K562 (cell line): ENCODE data around the gene SERPINA6. TPM values are rescaled to one million over a fixed set of nuclear protein-coding genes. Genes with fewer than 3 reads are reported as not detected.

Experiments
- ATAC-seq: fragments of 200-7000 bp; cut with Tn5 transposase; 3 replicates; pipeline ENCODE4 v1.9.1; 2020; ENCODE audit warnings: moderate library complexity
- BruUV-seq: library from RNA; stranded (reverse); fragments of 400-500 nt; replicated peaks from 2 replicates; lab custom pipeline; 2021; lab: Mats Ljungman, UMichigan
- CTCF ChIA-PET: fragments of 300-600 bp; formaldehyde crosslinking; extraction: SDS; loops from one replicate; lab custom pipeline; 2021; ENCODE audit warnings: low intra/inter-chr PET ratio; lab: Yijun Ruan, JAX
- POLR2A ChIA-PET: fragments of 300-600, 350-650 bp; sonication (Branson Sonifier 250); formaldehyde crosslinking; extraction: SDS; loops from one replicate; lab custom pipeline; 2021; ENCODE audit warnings: antibody characterized with exemption, inconsistent platforms; lab: Yijun Ruan, JAX
- DNase-seq, 4 experiments: peaks; one replicate each; pipeline versions ENCODE4 v3.0.0 to v3.0.0-alpha.2; 2011 to 2018; ENCODE audit warnings: low spot score in 3 of 4, mixed read lengths in 3 of 4; ENCODE audit errors: extremely low read depth in 1 of 4
- FAIRE-seq: peaks from 2 replicates; lab custom pipeline; 2011; peaks lifted over from hg19 to GRCh38; lab: Jason Lieb, UNC
- H2AFZ ChIP-seq: 2 replicates; pipeline ENCODE4 v1.6.0; 2011; ENCODE audit warnings: low read depth, low read length, control low read depth, inconsistent platforms
- H3K27ac ChIP-seq: fragments of 200-600 bp; 3 replicates; pipeline ENCODE4 v1.8.0; 2011; ENCODE audit warnings: low read depth, mild to moderate bottlenecking, control low read depth, inconsistent platforms, low read length, moderate library complexity, mixed read lengths; ENCODE audit errors: extremely low read depth
- H3K27me3 ChIP-seq, 2 experiments: fragments of 300-600 bp in 1 of 2; 2 replicates in 1 of 2; 3 replicates in 1 of 2; pipeline versions ENCODE4 v1.6.0 to v1.8.0; 2011; ENCODE audit warnings: inconsistent platforms in 2 of 2, low read length in 2 of 2, mild to moderate bottlenecking in 1 of 2, mixed read lengths in 1 of 2, moderate library complexity in 1 of 2; ENCODE audit not compliant: control insufficient read depth in 2 of 2, insufficient read depth in 2 of 2
- H3K36me3 ChIP-seq: fragments of 300-600 bp; 3 replicates; pipeline ENCODE4 v1.8.0; 2011; ENCODE audit warnings: mild to moderate bottlenecking, low read length, inconsistent platforms; ENCODE audit not compliant: control insufficient read depth, insufficient read depth
- H3K4me1 ChIP-seq, 2 experiments: fragments of 200-600 bp in 1 of 2; replicated peaks in 1 of 2; 2 replicates in 1 of 2; 3 replicates in 1 of 2; pipeline versions ENCODE4 v1.5.1 to v1.8.0; 2011; ENCODE audit warnings: inconsistent platforms in 2 of 2, low read length in 2 of 2, mild to moderate bottlenecking in 1 of 2, mixed read lengths in 1 of 2, moderate library complexity in 1 of 2; ENCODE audit not compliant: control insufficient read depth in 2 of 2, insufficient read depth in 2 of 2
- H3K4me2 ChIP-seq: 2 replicates; pipeline ENCODE4 v1.6.1; 2011; ENCODE audit warnings: low read length, control low read depth, inconsistent platforms, mixed read lengths; ENCODE audit not compliant: insufficient read depth
- H3K4me3 ChIP-seq: fragments of 200-600 bp; sonication (generic), shearing (Covaris generic); 2 replicates; pipeline ENCODE4 v1.5.1; 2016; ENCODE audit warnings: control low read depth, inconsistent platforms
- H3K79me2 ChIP-seq: fragments of 200-600 bp; 3 replicates; pipeline ENCODE4 v1.8.0; 2011; ENCODE audit warnings: low read length, inconsistent platforms; ENCODE audit not compliant: control insufficient read depth, insufficient read depth
- H3K9ac ChIP-seq, 2 experiments: 2 replicates each; pipeline versions ENCODE4 v1.6.0 to v1.6.1; 2011; ENCODE audit warnings: low read depth in 2 of 2, low read length in 2 of 2, control low read depth in 1 of 2, inconsistent platforms in 1 of 2, mild to moderate bottlenecking in 1 of 2, mixed read lengths in 1 of 2; ENCODE audit not compliant: insufficient read depth in 1 of 2
- H3K9me1 ChIP-seq: one replicate; pipeline ENCODE4 v1.6.0; 2011; ENCODE audit warnings: inconsistent platforms, mild to moderate bottlenecking, low read length, moderate library complexity; ENCODE audit not compliant: control insufficient read depth, insufficient read depth
- H3K9me3 ChIP-seq: replicated peaks from 2 replicates; pipeline ENCODE4 v1.5.1; 2011; ENCODE audit warnings: low read depth, low read length, inconsistent platforms; ENCODE audit not compliant: control insufficient read depth, insufficient read depth
- H4K20me1 ChIP-seq: replicated peaks from 2 replicates; pipeline ENCODE4 v1.6.1; 2011; ENCODE audit warnings: low read length, inconsistent platforms, mixed read lengths; ENCODE audit not compliant: control insufficient read depth, insufficient read depth
- ARID1B ChIP-seq: fragments of 450-650 bp; IDR thresholded peaks from 2 replicates; pipeline ENCODE4 v1.6.1; 2016; ENCODE audit warnings: antibody characterized with exemption, mild to moderate bottlenecking, inconsistent platforms
- HNRNPK ChIP-seq: fragments of 200-400 bp; formaldehyde crosslinking; IDR thresholded peaks from one replicate; pipeline ENCODE4 v1.6.1; 2018; ENCODE audit warnings: mild to moderate bottlenecking, low read depth, low read length; ENCODE audit not compliant: poor library complexity, severe bottlenecking
- NELFE ChIP-seq: IDR thresholded peaks from 2 replicates; pipeline ENCODE4 v1.6.1; 2011; ENCODE audit warnings: mild to moderate bottlenecking; ENCODE audit not compliant: insufficient read depth, insufficient read length
- POLR2H ChIP-seq: IDR thresholded peaks from 2 replicates; pipeline ENCODE4 v1.6.1; 2016; ENCODE audit warnings: missing genetic modification characterization, low read depth, mild to moderate bottlenecking, control low read depth, missing compliant biosample characterization, moderate library complexity
- PRPF4 ChIP-seq: fragments of 200-400 bp; formaldehyde crosslinking; IDR thresholded peaks from one replicate; pipeline ENCODE4 v1.6.1; 2017; ENCODE audit warnings: low read length, low read depth, mild to moderate bottlenecking; ENCODE audit not compliant: insufficient read depth, poor library complexity, severe bottlenecking
- RBM15 ChIP-seq: fragments of 200-400 bp; formaldehyde crosslinking; IDR thresholded peaks from 2 replicates; pipeline ENCODE4 v1.6.1; 2018; ENCODE audit warnings: mild to moderate bottlenecking, low read length, moderate library complexity; ENCODE audit not compliant: insufficient read depth
- SP1 ChIP-seq: sonication (generic); formaldehyde crosslinking; IDR thresholded peaks from 2 replicates; pipeline ENCODE4 v1.8.1; 2022; ENCODE audit warnings: mild to moderate bottlenecking, missing genetic modification reagents
- TAF7 ChIP-seq: fragments of 450-650 bp; IDR thresholded peaks from 2 replicates; pipeline ENCODE4 v1.6.1; 2016; ENCODE audit warnings: missing genetic modification characterization, missing compliant biosample characterization
- ZKSCAN8 ChIP-seq: fragments of 200-800 bp; sonication (Bioruptor generic); IDR thresholded peaks from 2 replicates; pipeline ENCODE4 v1.6.1; 2016; ENCODE audit warnings: missing genetic modification characterization, missing compliant biosample characterization
- ZNF184 ChIP-seq: sonication (generic); formaldehyde crosslinking; IDR thresholded peaks from 2 replicates; pipeline ENCODE4 v1.5.0; 2020; ENCODE audit warnings: missing genetic modification reagents
- ZNF41 ChIP-seq: fragments of 250-450 bp; sonication (Bioruptor Pico); conservative IDR thresholded peaks from 2 replicates; pipeline ENCODE4 v1.4.0; 2020; ENCODE audit warnings: mild to moderate bottlenecking
- ZNF507 ChIP-seq: conservative IDR thresholded peaks from 2 replicates; pipeline ENCODE4 v1.6.1; 2017; ENCODE audit warnings: missing genetic modification characterization, missing compliant biosample characterization
- ZNF830 ChIP-seq: fragments of 250-450 bp; sonication (Bioruptor Pico); IDR thresholded peaks from 2 replicates; pipeline ENCODE4 v1.5.0; 2021; ENCODE audit warnings: mild to moderate bottlenecking
- in situ Hi-C: fragments of 300-500 bp; cut with MboI; formaldehyde crosslinking; loops from 4 replicates; pipeline ENCODE4 v1.15.0; 2018; ENCODE audit warnings: inconsistent platforms, mixed read lengths
- intact Hi-C: fragments of 100-400 bp; cut with micrococcal nuclease; formaldehyde crosslinking; loops from 2 replicates; pipeline ENCODE4 v1.14.2; 2022
- polyA plus RNA-seq, 8 experiments: library from polyadenylated mRNA; depleted of rRNA in 4 of 8; stranded (reverse) in 5 of 8; unstranded in 3 of 8; fragments of >200 nt; fragmentation: Nextera tagmentation in 2 of 8; fragmentation: Illumina TruSeq in 1 of 8; extraction: Ambion mirVana in 2 of 8; extraction: Trizol in 1 of 8; gene quantifications; 2 replicates each; pipeline versions ENCODE4 v1.2.1 to v1.2.3, GENCODE V29; 2011 to 2014; ENCODE audit warnings: inconsistent platforms in 1 of 8, missing spikeins in 1 of 8
- total RNA-seq, 7 experiments: library from RNA; depleted of rRNA in 6 of 7; stranded (reverse); fragments of >200 nt in 6 of 7; fragmentation: Illumina TruSeq in 2 of 7; extraction: Trizol in 2 of 7; gene quantifications; 2 replicates each; pipeline versions ENCODE4 v1.2.1 to v1.2.3, GENCODE V29; 2011 to 2021; ENCODE audit warnings: low replicate concordance in 1 of 7
- TF ChIP-seq, protein P1 (sequence below): sonication (generic); formaldehyde crosslinking; IDR thresholded peaks from 2 replicates; pipeline ENCODE4 v1.8.0; 2022; ENCODE audit warnings: mild to moderate bottlenecking, missing genetic modification reagents
- TF ChIP-seq, protein P2 (sequence below): fragments of 450-650 bp; formaldehyde crosslinking; IDR thresholded peaks from 2 replicates; pipeline ENCODE4 v1.4.0; 2020; ENCODE audit warnings: mild to moderate bottlenecking, moderate library complexity
- TF ChIP-seq, protein P3 (sequence below): fragments of 200-800 bp; sonication (Bioruptor generic); IDR thresholded peaks from 2 replicates; pipeline ENCODE4 v1.6.1; 2016; ENCODE audit warnings: missing genetic modification characterization, missing compliant biosample characterization

The SERPINA6 gene
- total and polyA plus RNA-seq, 9 of the 15 experiments (the other 6 are each of a cell fraction or from before 2014, with no cell fraction given): not detected

DNA sequence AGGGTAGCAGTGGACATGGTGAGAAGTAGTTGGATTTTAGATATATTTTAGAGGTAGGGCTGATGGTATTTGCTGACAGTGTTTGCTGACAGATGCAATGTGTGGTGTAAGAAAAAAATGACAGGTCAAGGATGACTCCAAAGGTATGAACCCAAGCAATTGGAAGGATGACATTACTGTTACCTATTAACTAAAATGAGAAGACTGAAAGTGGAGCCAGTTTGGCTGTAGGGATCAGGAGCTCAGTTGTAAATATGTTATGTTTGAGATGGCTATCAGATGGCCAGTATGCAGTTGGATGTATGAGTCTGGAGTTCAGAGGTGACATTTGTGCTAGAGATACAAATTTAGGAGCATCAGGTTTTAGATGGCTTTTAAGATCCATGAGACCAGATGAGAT is 17.4 kb upstream of the SERPINA6 start:
- H3K9ac ChIP-seq: no peak overlapping the region
- H3K9me1 ChIP-seq: no peaks in the 10 kb centered on the region
- H3K27ac ChIP-seq: no peak overlapping the region
- H3K4me2 ChIP-seq: no peak overlapping the region
- FAIRE-seq (no peak), ATAC-seq (no peak), DNase-seq (no peak)
- in situ Hi-C loops: no loop called here
- H3K4me1 ChIP-seq: no peaks in the 10 kb centered on the region
- no peaks in the 10 kb centered on the region for H3K9me3 ChIP-seq
- H4K20me1 ChIP-seq: no peaks in the 10 kb centered on the region
- intact Hi-C loops: no loop called here
- H3K36me3 ChIP-seq: no peaks in the 10 kb centered on the region
- H3K79me2 ChIP-seq: no peaks in the 10 kb centered on the region
- no TSS peak for BruUV-seq
- H3K27me3 ChIP-seq: no peaks in the 10 kb centered on the region
- no peak overlapping the region for H3K4me3 ChIP-seq
- CTCF ChIA-PET: no interaction called here
- no peak overlapping the region for H2AFZ ChIP-seq
- POLR2A ChIA-PET: no interaction called here
- TF ChIP-seq POLR2H (no peak), ARID1B (no peak), ZKSCAN8 (CRISPR knock-in tag) (no peak), ZNF41 (CRISPR knock-in tag) (no peak), ZNF830 (no peak), HNRNPK (no peak), ZNF507 (tag) (no peak), RBM15 (no peak), PRPF4 (no peak), SP1 (CRISPR knock-in tag) (no peak), ZNF184 (no peak), TAF7 (tag) (no peak), NELFE (no peak)
- TF ChIP-seq, protein P1, sequence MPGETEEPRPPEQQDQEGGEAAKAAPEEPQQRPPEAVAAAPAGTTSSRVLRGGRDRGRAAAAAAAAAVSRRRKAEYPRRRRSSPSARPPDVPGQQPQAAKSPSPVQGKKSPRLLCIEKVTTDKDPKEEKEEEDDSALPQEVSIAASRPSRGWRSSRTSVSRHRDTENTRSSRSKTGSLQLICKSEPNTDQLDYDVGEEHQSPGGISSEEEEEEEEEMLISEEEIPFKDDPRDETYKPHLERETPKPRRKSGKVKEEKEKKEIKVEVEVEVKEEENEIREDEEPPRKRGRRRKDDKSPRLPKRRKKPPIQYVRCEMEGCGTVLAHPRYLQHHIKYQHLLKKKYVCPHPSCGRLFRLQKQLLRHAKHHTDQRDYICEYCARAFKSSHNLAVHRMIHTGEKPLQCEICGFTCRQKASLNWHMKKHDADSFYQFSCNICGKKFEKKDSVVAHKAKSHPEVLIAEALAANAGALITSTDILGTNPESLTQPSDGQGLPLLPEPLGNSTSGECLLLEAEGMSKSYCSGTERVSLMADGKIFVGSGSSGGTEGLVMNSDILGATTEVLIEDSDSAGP (CRISPR knock-in tag): no peak
- TF ChIP-seq, protein P2, sequence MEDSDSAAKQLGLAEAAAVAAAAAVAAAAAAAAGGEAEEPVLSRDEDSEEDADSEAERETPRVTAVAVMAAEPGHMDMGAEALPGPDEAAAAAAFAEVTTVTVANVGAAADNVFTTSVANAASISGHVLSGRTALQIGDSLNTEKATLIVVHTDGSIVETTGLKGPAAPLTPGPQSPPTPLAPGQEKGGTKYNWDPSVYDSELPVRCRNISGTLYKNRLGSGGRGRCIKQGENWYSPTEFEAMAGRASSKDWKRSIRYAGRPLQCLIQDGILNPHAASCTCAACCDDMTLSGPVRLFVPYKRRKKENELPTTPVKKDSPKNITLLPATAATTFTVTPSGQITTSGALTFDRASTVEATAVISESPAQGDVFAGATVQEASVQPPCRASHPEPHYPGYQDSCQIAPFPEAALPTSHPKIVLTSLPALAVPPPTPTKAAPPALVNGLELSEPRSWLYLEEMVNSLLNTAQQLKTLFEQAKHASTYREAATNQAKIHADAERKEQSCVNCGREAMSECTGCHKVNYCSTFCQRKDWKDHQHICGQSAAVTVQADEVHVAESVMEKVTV (CRISPR knock-in tag): no peak
- TF ChIP-seq, protein P3, sequence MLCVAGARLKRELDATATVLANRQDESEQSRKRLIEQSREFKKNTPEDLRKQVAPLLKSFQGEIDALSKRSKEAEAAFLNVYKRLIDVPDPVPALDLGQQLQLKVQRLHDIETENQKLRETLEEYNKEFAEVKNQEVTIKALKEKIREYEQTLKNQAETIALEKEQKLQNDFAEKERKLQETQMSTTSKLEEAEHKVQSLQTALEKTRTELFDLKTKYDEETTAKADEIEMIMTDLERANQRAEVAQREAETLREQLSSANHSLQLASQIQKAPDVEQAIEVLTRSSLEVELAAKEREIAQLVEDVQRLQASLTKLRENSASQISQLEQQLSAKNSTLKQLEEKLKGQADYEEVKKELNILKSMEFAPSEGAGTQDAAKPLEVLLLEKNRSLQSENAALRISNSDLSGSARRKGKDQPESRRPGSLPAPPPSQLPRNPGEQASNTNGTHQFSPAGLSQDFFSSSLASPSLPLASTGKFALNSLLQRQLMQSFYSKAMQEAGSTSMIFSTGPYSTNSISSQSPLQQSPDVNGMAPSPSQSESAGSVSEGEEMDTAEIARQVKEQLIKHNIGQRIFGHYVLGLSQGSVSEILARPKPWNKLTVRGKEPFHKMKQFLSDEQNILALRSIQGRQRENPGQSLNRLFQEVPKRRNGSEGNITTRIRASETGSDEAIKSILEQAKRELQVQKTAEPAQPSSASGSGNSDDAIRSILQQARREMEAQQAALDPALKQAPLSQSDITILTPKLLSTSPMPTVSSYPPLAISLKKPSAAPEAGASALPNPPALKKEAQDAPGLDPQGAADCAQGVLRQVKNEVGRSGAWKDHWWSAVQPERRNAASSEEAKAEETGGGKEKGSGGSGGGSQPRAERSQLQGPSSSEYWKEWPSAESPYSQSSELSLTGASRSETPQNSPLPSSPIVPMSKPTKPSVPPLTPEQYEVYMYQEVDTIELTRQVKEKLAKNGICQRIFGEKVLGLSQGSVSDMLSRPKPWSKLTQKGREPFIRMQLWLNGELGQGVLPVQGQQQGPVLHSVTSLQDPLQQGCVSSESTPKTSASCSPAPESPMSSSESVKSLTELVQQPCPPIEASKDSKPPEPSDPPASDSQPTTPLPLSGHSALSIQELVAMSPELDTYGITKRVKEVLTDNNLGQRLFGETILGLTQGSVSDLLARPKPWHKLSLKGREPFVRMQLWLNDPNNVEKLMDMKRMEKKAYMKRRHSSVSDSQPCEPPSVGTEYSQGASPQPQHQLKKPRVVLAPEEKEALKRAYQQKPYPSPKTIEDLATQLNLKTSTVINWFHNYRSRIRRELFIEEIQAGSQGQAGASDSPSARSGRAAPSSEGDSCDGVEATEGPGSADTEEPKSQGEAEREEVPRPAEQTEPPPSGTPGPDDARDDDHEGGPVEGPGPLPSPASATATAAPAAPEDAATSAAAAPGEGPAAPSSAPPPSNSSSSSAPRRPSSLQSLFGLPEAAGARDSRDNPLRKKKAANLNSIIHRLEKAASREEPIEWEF: no peak
